ENCODE measurements around the gene PCYT1A.
"Not testable (repeated sequence)": the region's sequence is repeated elsewhere in the genome, so short reads cannot be mapped to it uniquely, and the experiment has no call there.

PCYT1A gene

DNA sequence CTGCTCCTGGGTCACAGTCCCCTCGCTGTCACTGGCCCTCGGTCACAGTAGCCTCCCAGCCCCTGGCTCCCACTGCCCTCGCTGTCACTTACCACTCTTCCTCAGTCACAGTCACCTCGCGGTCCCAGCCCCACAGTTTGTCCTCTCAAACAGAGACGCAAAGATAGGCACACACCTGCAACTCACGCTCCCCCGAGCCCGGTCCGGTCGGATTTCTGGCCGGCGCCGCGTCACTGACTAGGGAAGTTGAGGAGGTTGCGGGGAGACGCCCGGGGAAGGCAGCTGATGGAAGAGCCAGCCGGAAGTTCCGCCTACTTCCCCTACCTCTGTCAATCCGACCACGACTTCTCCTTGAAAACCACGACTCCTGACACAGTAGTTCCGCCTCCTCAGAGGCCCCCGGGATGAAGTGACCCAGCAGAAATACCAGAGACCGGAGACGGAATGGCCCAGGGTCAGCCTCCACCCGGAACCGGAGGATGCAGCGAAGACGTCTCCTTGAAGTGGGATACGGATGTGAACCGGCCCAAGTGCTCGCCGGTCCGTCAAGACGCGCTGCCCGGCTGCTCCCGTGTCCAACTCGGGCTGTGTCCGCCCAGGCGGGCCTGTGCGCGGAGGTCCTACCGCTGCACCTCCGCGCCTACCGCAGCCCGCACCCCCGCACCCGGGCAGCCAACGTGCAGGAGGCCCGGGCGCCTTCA is at the start of gene PCYT1A:
TSS of gene PCYT1A (minus strand) at position 287 of the 701 bp plus-strand sequence. CDS start 17,195 bp downstream, outside the sequence.
- DNase-seq = peak; percentile 92

DNA sequence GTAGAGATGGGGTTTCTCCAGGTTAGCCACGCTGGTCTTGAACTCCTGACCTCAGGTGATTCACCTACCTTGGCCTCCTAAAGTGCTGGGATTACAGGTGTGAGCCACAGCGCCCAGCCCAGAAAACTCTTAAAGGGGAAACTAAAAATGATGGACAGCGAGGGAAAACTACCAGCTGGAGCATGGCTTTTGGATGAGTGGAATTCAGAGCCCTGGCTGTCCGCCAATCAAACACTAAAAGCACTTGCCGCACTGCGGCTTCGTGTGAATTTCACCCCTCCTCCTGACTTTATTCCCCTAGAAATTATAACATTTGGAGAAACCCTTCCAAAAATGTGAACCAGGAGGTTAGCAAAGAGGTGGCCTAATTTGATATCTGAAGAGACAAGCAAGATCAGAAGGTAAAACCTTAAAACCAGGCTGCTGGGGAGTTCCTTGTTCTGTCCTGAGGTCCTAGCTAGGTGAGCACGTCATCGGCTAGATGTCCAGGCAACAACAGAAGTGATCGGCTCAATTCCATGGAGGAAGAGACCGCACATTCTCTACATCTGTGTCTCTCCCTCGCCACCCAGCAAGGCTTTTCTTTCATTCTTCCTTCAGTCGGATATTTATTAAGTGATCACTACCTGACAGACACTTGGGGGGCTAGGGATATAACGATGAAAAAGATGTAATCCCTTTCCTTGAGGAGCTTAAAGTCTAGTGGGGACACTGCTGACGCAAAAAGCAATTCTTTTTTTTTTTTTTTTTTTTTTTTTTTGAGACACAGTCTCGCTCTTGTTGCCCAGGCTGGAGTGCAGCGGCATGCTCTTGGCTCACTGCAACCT is 49.0 kb upstream of the PCYT1A start:
- DNase-seq = no peak

- DNase-seq = no peak
Measured at GRCh38 chr3:196335503-196335948, 48.0 kb upstream of the PCYT1A start.

DNA sequence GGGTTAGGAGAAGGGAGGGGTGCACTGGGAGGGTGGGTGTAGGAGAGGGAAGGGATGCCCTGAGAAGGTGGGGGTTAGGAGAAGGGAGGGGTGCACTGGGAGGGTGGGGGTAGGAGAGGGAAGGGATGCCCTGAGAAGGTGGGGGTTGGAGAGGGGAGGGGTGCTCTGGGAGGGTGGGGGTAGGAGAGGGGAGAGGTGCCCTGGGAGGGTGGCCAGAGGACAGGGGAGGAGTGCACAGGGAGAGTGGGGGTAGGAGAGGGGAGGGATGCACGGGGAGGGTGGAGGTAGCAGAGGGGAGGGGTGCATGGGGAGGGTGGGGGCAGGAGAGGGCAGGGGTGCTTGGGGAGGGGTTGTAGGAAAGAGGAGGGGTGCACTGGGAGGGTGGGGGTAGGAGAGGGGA is 47.5 kb upstream of the PCYT1A start:
- no peak for DNase-seq

- DNase-seq = no peak
Measured at GRCh38 chr3:196332168-196332567, 44.6 kb upstream of the PCYT1A start.

DNA sequence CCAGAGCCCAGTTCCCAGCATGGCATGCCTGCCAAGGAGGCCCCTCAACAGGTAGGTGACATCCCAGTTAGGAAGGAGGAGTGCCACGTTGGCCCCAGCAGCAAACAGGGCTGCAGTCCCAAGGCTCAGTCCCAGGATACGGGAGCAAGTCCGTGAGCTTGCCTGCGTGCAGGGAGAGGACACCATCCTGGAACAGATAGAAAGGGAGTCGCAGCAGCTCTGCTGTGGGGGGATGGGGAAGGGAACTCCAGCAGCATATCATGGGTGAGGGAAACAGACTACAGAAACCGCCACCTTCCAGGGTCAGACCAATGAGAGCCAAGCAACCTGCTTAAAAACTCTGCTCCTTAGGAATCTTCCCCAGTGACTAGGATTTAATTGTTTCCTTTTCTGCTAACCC is 39.9 kb upstream of the PCYT1A start:
- no peak for DNase-seq

GRCh38 chr3:196326936-196327335 is 39.4 kb upstream of the PCYT1A start:
- no peak for DNase-seq

GRCh38 chr3:196323691-196324090 is 36.2 kb upstream of the PCYT1A start:
- DNase-seq = no peak

GRCh38 chr3:196323016-196323415 is 35.5 kb upstream of the PCYT1A start:
- no peak for DNase-seq

- no peak for DNase-seq
Measured at GRCh38 chr3:196321162-196321561, 33.6 kb upstream of the PCYT1A start.

DNA sequence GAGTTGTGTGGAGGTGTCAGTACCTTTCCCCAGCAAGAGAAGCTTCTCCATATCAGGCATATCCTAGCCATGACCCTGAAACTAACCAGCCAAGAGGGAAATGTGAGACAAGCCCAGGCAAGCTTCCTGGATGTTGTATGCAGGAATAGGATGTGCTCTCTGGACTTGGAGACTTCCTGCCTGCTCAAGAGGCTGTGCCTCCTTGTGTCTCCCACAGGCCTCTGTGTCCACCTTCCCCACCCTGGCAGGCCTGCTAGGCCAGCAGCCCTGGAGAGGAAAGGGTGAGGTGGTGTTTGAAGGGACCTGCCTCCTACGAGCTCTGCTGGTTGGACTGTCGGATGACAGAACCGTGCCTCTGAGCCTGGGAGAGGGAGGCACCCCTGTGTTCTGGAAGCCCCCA is 32.6 kb upstream of the PCYT1A start:
- DNase-seq = no peak

GRCh38 chr3:196317687-196318467 is 30.4 kb upstream of the PCYT1A start, which contains the start of gene DYNLT2B:
TSS of gene DYNLT2B (minus strand) at chr3:196318240. CDS start at chr3:196318152, 88 bp downstream.
- DNase-seq = peak; percentile 93

DNA sequence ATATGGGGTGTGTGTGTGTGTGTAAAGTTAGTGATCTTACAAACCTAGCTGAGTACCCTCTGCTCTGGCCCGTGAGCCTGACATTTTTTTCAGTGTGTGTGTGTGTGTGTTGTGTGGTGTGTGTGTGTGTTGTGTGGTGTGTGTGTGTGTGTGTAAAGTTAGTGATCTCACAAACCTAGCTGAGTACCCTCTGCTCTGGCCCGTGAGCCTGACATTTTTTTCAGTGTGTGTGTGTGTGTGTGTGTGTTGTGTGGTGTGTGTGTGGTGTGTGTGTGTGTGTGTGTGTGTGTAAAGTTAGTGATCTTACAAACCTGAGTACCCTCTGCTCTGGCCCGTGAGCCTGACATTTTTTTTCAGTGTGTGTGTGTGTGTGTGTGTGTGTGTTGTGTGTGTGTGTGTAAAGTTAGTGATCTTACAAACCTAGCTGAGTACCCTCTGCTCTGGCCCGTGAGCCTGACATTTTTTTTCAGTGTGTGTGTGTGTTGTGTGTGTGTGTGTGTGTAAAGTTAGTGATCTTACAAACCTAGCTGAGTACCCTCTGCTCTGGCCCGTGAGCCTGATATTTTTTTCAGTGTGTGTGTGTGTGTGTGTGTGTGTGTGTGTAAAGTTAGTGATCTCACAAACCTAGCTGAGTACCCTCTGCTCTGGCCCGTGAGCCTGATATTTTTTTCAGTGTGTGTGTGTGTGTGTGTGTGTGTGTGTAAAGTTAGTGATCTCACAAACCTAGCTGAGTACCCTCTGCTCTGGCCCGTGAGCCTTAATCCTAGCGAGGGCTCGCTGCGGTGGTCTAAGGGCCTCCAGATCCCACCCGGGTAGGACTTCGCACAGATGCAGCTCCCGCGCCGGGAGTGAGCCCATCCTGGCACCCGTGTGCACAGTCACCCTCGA is 29.5 kb upstream of the PCYT1A start:
- DNase-seq = not testable (repeated sequence)

GRCh38 chr3:196315821-196316220 is 28.3 kb upstream of the PCYT1A start:
- DNase-seq = no peak

DNA sequence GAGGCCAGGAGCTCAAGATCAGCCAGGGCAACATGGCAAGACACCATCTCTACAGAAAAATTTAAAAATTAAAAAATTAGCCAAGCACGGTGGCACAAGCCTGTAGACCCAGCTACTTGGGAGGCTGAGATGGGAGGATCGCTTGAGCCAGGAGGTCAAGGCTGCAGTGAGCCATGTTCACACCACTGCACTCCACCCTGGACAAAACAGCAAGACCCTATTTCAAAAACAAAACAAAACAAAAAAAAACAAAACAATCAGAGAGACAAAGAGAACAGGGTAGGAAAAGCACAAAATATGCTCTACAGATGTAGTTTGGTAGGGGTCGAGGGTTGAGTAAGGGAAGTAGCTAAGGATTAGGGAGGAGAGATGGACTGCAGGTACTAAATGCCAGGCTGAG is 27.1 kb upstream of the PCYT1A start:
- DNase-seq = no peak

DNA sequence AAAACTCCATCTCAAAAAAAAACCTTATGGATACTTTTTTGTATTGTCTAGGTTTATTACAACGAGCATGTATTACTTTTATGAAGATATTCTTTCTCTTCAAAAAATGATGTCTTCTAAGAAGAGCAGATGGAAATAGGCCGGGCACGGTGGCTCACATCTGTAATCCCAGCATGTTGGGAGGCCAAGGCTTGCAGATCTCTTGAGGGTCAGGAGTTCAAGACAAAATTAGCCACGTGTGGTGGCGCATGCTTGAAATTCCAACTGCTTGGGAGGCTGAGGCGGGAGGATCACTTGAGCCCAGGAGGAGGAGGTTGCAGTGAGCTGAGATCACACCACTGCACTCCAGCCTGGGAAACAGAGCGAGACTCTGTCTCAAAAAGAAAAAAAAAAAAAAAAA is 26.6 kb upstream of the PCYT1A start:
- DNase-seq = not testable (repeated sequence)

- DNase-seq = not testable (repeated sequence)
Measured at GRCh38 chr3:196302960-196303359, 15.4 kb upstream of the PCYT1A start.

DNA sequence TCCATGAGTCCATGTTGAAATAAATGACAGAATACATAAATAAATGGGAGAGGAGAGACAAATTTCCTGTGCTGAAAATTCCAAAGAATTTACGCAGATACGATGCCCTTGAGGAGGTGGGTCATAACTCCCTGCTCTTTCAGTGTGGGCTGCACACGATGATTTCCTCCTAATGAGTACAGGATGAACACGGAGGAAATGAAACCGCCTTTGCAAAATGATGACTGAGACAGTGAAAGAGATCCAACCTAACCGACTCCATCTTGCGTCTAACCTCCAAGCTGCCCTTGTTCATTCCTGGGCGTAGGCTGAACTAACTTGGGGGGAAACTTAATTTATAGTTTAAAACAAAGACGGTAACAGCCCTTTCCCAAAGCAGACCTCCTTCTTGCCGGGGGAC is 15.0 kb upstream of the PCYT1A start:
- DNase-seq = not testable (repeated sequence)

DNA sequence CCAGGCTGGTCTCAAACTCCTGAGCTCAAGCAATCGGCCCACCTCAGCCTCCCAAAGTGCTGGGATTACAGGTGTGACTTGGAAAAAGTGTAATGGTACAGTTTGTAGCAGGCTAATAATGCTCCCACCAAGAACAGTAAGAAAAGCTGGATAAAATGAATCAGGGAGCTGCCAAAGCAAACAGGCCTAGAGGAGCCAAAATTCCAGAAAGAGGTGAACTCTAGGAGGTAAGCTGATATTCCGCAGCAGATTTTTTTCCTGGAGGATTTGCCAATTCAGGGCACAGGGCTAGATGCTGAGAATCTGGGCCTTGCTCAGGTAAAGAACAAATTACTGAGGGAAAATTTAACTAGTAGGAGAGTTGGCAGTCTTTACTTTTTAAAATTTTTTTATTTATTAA is 11.0 kb upstream of the PCYT1A start:
- no peak for DNase-seq

DNA sequence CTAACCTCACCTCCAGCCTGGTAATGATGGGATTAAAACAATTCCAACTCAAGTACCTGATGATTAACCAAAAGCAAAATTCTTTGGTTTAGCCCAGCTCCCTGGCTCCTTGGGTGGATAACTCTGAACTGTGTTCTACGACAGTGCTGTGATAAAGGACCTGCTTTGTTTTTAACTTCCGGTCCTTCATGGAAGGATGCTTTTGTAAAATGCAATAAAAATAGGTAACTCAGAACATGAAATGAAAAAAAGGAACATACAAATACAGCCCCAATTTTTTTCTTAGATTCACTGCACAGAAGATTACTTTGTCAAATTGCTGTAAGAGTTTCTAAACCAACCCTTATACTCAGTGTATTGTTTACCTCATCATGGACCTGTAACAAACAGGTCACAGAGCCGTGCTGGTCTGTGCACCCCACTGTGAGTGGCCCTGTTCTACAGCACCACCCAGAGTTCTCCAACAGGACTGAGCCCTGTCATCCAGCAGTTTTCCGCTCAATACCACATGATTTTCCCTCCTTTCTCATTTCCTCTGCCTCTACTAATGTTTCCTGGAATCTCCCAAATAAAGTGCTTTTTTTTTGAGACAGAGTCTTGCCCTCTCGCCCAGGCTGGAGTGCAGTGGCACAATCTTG is 4.9 kb upstream of the PCYT1A start:
- DNase-seq = no peak

DNA sequence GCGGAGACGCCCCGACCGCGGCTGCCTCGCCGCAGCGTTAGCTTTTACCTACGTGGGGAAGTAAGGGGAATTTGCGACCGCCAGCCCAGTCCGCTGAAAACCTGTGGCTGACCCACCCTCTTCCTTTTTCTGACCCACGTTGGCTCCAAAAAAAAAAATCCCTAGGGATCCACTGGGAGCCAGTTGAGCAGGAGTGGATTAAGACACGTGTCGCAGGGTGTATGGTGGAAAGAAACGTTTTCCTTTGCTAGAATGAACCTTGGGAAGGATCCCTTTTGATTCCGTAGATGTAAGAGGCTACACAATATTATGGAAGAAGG is 575 bp upstream of the PCYT1A start:
- no peak for DNase-seq

DNA sequence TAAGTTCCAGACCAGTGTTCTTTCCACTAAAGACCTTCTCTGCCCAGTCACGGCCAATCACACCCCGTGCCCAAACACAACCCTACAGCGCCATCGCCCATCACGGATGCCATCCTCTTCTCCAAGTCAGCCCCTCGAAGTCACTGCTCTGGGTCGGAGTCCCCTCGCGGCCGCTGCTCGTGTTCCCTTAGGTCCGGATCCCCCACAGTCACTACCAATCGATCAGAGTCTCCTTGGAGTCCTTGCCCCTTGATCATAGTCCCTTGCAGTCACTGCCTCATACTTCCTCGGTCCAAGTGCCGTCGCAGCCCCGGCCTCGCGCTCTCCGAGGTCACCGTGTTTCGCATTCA is 461 bp downstream of the PCYT1A start:
- peak; percentile 50 for DNase-seq

Measured in activated CD4-positive, alpha-beta T cell treated with anti-CD3 and anti-CD28 coated beads, Interleukin-2, Interleukin-6, amounts not matched to agents 100 ng/mL and 50 ng/mL, durations not matched to agents 16 hours and 8 hours (primary cell).